Peyer's patch (tissue), 4 donors: ENCODE results near the gene ZNF474. TPM values are rescaled to one million over a fixed set of nuclear protein-coding genes. Genes with fewer than 3 reads are reported as not detected.

Experiments used
- DNase-seq, 3 donors: peaks; one replicate each; pipeline ENCODE4 v3.0.0-alpha.2; 2017 to 2019
- H3K27ac ChIP-seq, 4 donors: fragments of 200-600 bp; sonication (generic); one replicate each; pipeline ENCODE4 v1.5.1; 2016 to 2019
- H3K27me3 ChIP-seq, 2 donors: fragments of 200-600 bp; sonication (generic); one replicate each; pipeline ENCODE4 v1.5.1; 2019
- H3K36me3 ChIP-seq, 3 donors: fragments of 200-600 bp; sonication (generic); one replicate each; pipeline ENCODE4 v1.5.1; 2016 to 2019
- H3K4me1 ChIP-seq, 4 donors: fragments of 200-600 bp; sonication (generic); one replicate each; pipeline ENCODE4 v1.5.1; 2016 to 2019
- H3K4me3 ChIP-seq, 4 donors: fragments of 200-600 bp; sonication (generic); 1 replicate in 3 of 4; 2 replicates in 1 of 4; pipeline ENCODE4 v1.5.1; 2016 to 2019; ENCODE audit warnings: mild to moderate bottlenecking in 1 of 4
- H3K9me3 ChIP-seq, 4 donors: fragments of 200-600 bp; sonication (generic); one replicate each; pipeline ENCODE4 v1.5.1; 2016 to 2019; ENCODE audit warnings: mild to moderate bottlenecking in 1 of 4
- CTCF ChIP-seq, 6 experiments: fragments of 450-650 bp in 4 of 6; fragments of 200-600 bp in 2 of 6; sonication (generic) in 1 of 6; IDR thresholded peaks; one replicate each; pipeline ENCODE4 v1.5.1; 2017 to 2019; ENCODE audit warnings: antibody characterized with exemption in 6 of 6, mild to moderate bottlenecking in 3 of 6, moderate library complexity in 1 of 6
- POLR2A ChIP-seq, 2 donors: fragments of 450-650 bp; IDR thresholded peaks; one replicate each; pipeline ENCODE4 v1.5.1; 2017; ENCODE audit warnings: antibody characterized with exemption in 2 of 2, mild to moderate bottlenecking in 2 of 2, moderate library complexity in 2 of 2
- total RNA-seq, 4 donors: library from RNA; depleted of rRNA; stranded (reverse); fragments of >200 nt; gene quantifications; one replicate each; pipeline ENCODE4 v1.1.0, GENCODE V29; 2016

ZNF474 gene
- total RNA-seq, 4 donors from 2014 or later = 0.54 TPM; not detected in 3

GRCh38 chr5:122200865-122201264 is 71.5 kb downstream of the ZNF474 start:
- no peaks in the 10 kb centered on the region for H3K27me3 ChIP-seq
- no peaks in the 10 kb centered on the region for H3K36me3 ChIP-seq
- H3K27ac ChIP-seq = no peak overlapping the region
- no peak for DNase-seq
- TF ChIP-seq CTCF (IDR thresholded peaks at IDR 0.05) (no peak), POLR2A (IDR thresholded peaks at IDR 0.05) (no peak)
- H3K9me3 ChIP-seq = no peaks in the 10 kb centered on the region
- no peaks in the 10 kb centered on the region for H3K4me1 ChIP-seq
- H3K4me3 ChIP-seq = no peak overlapping the region

- H3K36me3 ChIP-seq = no peaks in the 10 kb centered on the region
- H3K27ac ChIP-seq = no peak overlapping the region
- no peak for TF ChIP-seq CTCF (IDR thresholded peaks at IDR 0.05)
- TF ChIP-seq POLR2A (IDR thresholded peaks at IDR 0.05) = no peak
- H3K9me3 ChIP-seq = no peaks in the 10 kb centered on the region
- H3K27me3 ChIP-seq = no peaks in the 10 kb centered on the region
- no peak for DNase-seq
- no peaks in the 10 kb centered on the region for H3K4me1 ChIP-seq
- no peak overlapping the region for H3K4me3 ChIP-seq
Observed at GRCh38 chr5:122201365-122201764, 72.0 kb downstream of the ZNF474 start.

- Histone ChIP-seq H3K27me3 (no peaks in the 10 kb centered on the region), H3K4me3 (no peak overlapping the region), H3K36me3 (no peaks in the 10 kb centered on the region), H3K9me3 (no peaks in the 10 kb centered on the region), H3K4me1 (no peaks in the 10 kb centered on the region), H3K27ac (no peak overlapping the region)
- no peak for TF ChIP-seq CTCF (IDR thresholded peaks at IDR 0.05)
- no peak for TF ChIP-seq POLR2A (IDR thresholded peaks at IDR 0.05)
- DNase-seq = no peak
Observed at GRCh38 chr5:122202952-122203351, 73.6 kb downstream of the ZNF474 start.

Other genes starting within 250 kb of the ZNF474 start
- 10 to 100 TPM in 1 of 4 donors, 1 to 10 TPM in 3; 5.4 to 42.9 (median 7.5) TPM for gene SRFBP1, start 167.6 kb upstream of the ZNF474 start, total RNA-seq
- gene LOX, start 51.3 kb upstream of the ZNF474 start, total RNA-seq = 10 to 100 TPM in 1 of 4 donors, 1 to 10 TPM in 3; 3.5 to 15.7 (median 6.2) TPM
- gene SNCAIP, start 182.7 kb downstream of the ZNF474 start, total RNA-seq = 10 to 100 TPM in 1 of 4 donors, 1 to 10 TPM in 1, under 1 TPM in 2; 0.57 to 12.4 (median 1.7) TPM